ENCODE measurements around the gene PPM1E.
"Not testable (repeated sequence)": the region's sequence is repeated elsewhere in the genome, so short reads cannot be mapped to it uniquely, and the experiment has no call there.

PPM1E gene

GRCh38 chr17:58763263-58763662 is 7.6 kb downstream of the PPM1E start:
- no peak for DNase-seq (ENCODE audit: extremely low spot score)
- no peak for TF ChIP-seq CTCF (IDR thresholded peaks at IDR 0.05; ENCODE audit: control extremely low read depth, extremely low read depth, low read depth, missing control alignments)
- CTCF ChIA-PET, result interaction anchor here (1.7 kb wide), 1 partner anchor 19 kb away, joined by 3 read pairs; no protein-coding TSS in a partner anchor
- POLR2A ChIA-PET, result no interaction called here

DNA sequence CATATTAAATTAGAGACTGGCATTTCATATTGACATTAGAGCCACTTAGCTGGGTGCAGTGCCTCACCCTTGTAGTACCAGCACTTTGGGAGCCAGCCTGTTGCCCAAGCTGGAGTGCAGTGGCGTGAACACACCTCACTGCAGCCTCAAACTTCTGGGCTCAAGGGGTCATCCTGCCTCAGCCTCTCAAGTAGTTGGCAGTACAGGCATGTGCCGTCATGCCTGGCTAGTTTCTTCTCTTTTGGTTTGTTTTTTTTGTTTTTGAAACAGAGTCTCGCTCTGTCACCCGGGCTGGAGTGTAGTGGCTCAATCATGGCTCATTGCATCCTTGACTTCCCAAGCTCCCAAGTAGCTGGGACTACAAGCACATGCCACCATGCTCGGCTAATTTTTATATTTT is 8.7 kb downstream of the PPM1E start:
- ChIA-PET CTCF (interaction anchor here (1.7 kb wide), 1 partner anchor 18 kb away, joined by 3 read pairs; no protein-coding TSS in a partner anchor), POLR2A (no interaction called here)
- TF ChIP-seq CTCF (IDR thresholded peaks at IDR 0.05; ENCODE audit: control extremely low read depth, extremely low read depth, low read depth, missing control alignments), result no peak
- no peak for DNase-seq (ENCODE audit: extremely low spot score)

DNA sequence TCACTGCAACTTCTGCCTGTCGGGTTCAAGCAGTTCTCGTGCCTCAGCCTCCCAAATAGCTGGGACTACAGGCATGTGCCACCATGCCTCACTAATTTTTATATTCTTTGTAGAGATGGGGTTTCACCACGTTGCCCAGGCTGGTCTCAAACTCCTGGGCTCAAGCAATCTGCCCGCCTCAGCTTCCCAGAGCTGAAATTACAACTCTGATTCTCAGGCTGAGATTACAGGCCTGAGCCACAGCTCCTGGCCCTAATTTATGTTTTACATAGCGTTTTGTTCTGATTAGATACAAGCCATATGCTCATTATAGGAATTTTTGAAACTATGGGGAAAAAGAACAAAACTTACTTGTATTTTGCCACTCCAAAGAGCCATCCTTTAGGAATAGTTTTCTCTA is 22.8 kb downstream of the PPM1E start:
- POLR2A ChIA-PET; CTCF ChIA-PET; DNase-seq (ENCODE audit: extremely low spot score): not testable (repeated sequence)

- POLR2A ChIA-PET, result no interaction called here
- CTCF ChIA-PET, result no interaction called here
- no peak for TF ChIP-seq CTCF (IDR thresholded peaks at IDR 0.05; ENCODE audit: control extremely low read depth, extremely low read depth, low read depth, missing control alignments)
- no peak for DNase-seq (ENCODE audit: extremely low spot score)
These were observed 23.8 kb downstream of the PPM1E start for GRCh38 chr17:58779446-58779845.

DNA sequence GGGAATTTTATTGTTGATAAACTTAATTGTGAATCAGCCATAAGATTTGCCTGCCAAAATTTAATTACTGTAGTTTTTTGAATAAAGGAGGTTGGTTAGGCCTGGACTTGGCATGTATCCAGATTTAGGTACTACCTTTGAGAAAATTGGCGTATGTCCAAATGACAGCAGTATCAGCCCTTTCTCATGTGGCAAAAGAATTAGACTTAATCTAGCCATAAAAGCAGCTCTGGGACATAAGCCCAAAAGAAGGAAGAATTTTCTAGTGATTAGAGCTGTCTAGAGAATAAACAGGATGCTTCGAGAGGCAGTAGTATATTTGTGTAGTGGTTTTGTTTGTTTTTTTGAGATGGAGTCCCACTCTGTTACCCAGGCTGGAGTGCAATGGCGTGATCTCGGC is 27.7 kb downstream of the PPM1E start:
- TF ChIP-seq CTCF (IDR thresholded peaks at IDR 0.05; ENCODE audit: control extremely low read depth, extremely low read depth, low read depth, missing control alignments), result no peak
- POLR2A ChIA-PET, result no interaction called here
- no peak for DNase-seq (ENCODE audit: extremely low spot score)
- CTCF ChIA-PET, result interaction anchor here (1.2 kb wide), 1 partner anchor 18 kb away, joined by 4 read pairs; no protein-coding TSS in a partner anchor

- CTCF ChIA-PET, result interaction anchor here (1.2 kb wide), 1 partner anchor 40 kb away, joined by 3 read pairs; no protein-coding TSS in a partner anchor
These were observed 29.4 kb downstream of the PPM1E start for GRCh38 chr17:58785097-58785496.

More at GRCh38 chr17:58785097-58785496, 29.4 kb downstream of the PPM1E start:
- POLR2A ChIA-PET, result no interaction called here
- no peak for TF ChIP-seq CTCF (IDR thresholded peaks at IDR 0.05; ENCODE audit: control extremely low read depth, extremely low read depth, low read depth, missing control alignments)
- no peak for DNase-seq (ENCODE audit: extremely low spot score)

All from GM10248 (cell line).